ENCODE data around the gene AIRE. TPM values are rescaled to one million over a fixed set of nuclear protein-coding genes. Genes with fewer than 3 reads are reported as not detected.

The AIRE gene
- total and polyA plus RNA-seq, 2 of the 13 experiments (the other 11 are each of a cell fraction or from before 2014, with no cell fraction given) = not detected

GRCh38 chr21:44330698-44331097 lies 45.0 kb downstream of the AIRE start:
- DNase-seq (ENCODE audit: low spot score) (no peak), FAIRE-seq (no peak), ATAC-seq (no peak)
- Histone ChIP-seq H3K4me1 (ENCODE audit: insufficient read depth, low read length) (no peaks in the 10 kb centered on the region), H2AFZ (ENCODE audit: low read length) (no peak overlapping the region), H3K27me3 (ENCODE audit: control insufficient read depth in 1 of 2, insufficient read depth in 2 of 2, low read length in 2 of 2) (no peaks in the 10 kb centered on the region), H4K20me1 (ENCODE audit: insufficient read depth, low read length) (no peaks in the 10 kb centered on the region), H3K9me3 (ENCODE audit: low read length) (no peaks in the 10 kb centered on the region), H3K27ac (ENCODE audit: extremely low read length, insufficient read depth, low read length) (no peak overlapping the region), H3K36me3 (replicated peaks in 1 of 2; ENCODE audit: control insufficient read depth in 1 of 2, insufficient read depth in 2 of 2, low read length in 2 of 2) (peaks cover 6 to 12% of the 10 kb centered on the region in 2 experiments; a peak in 1 of 5 replicates), H3K4me3 (replicated peaks in 1 of 3; ENCODE audit: insufficient read depth in 1 of 3, low read depth in 2 of 3, low read length in 3 of 3) (no peak overlapping the region), H3K9ac (ENCODE audit: insufficient read depth, low read depth, low read length) (no peak overlapping the region), H3K4me2 (ENCODE audit: low read depth, low read length) (no peak overlapping the region), H3K79me2 (ENCODE audit: insufficient read depth, low read length) (no peaks in the 10 kb centered on the region)
- intact Hi-C loops (cut with micrococcal nuclease; ENCODE audit: unreplicated experiment) (no loop called here), in situ Hi-C loops (cut with HindIII; ENCODE audit: extremely low pct_ligation_motif_present, low pct_unique_long_range_greater_than_20kb) (no loop called here)
- BruUV-seq (replicated peaks) = no TSS peak
- 96% methylated on average over 12 of the region's 18 CpGs for WGBS (ENCODE audit: low lambda C conversion rate)
- TF ChIP-seq ATRX (CRISPR knock-in tag; IDR thresholded peaks at IDR 0.05; ENCODE audit: borderline replicate concordance) = no peak
- TF ChIP-seq FOXO4 (CRISPR knock-in tag; conservative IDR thresholded peaks at IDR 0.05) = 0 out of 2 replicates have a peak, but pooled peaks have one; percentile 40
- peak; percentile 3 for TF ChIP-seq AGO2 (optimal IDR thresholded peaks at IDR 0.05; ENCODE audit: low read depth, low read length)
- 0 out of 2 replicates have a peak, but pooled peaks have one; percentile 5 for TF ChIP-seq POLR2G (IDR thresholded peaks at IDR 0.05; ENCODE audit: low read depth, low read length)
- no peak for TF ChIP-seq PHF20 (CRISPR knock-in tag; IDR thresholded peaks at IDR 0.05)
- TF ChIP-seq DNMT1 (CRISPR knock-in tag; IDR thresholded peaks at IDR 0.05) = no peak
- no peak for TF ChIP-seq CEBPG (CRISPR knock-in tag; IDR thresholded peaks at IDR 0.05)
- TF ChIP-seq ZNF530 (CRISPR knock-in tag; IDR thresholded peaks at IDR 0.05; ENCODE audit: low read depth) = no peak
- POLR2A ChIA-PET = no interaction called here
- CTCF ChIA-PET (ENCODE audit: low intra/inter-chr PET ratio, low total read pairs) = no interaction called here

- CTCF ChIA-PET (ENCODE audit: low intra/inter-chr PET ratio, low total read pairs) = no interaction called here
- TF ChIP-seq ZBTB14 (CRISPR knock-in tag; IDR thresholded peaks at IDR 0.05) (no peak), SSRP1 (CRISPR knock-in tag; IDR thresholded peaks at IDR 0.05) (no peak), AGO1 (IDR thresholded peaks at IDR 0.05; ENCODE audit: low read depth, low read length, poor library complexity, severe bottlenecking) (peak; percentile 86), ZBTB33 (CRISPR knock-in tag; IDR thresholded peaks at IDR 0.05) (peak; percentile 40; the same call in 1 of the 2 replicates), ZNF451 (CRISPR knock-in tag; IDR thresholded peaks at IDR 0.05) (no peak)
These were observed 45.5 kb downstream of the AIRE start for GRCh38 chr21:44331209-44331608.

More at GRCh38 chr21:44331209-44331608, 45.5 kb downstream of the AIRE start:
- H3K9me3 ChIP-seq (ENCODE audit: low read length) = no peaks in the 10 kb centered on the region
- peaks cover 7 to 13% of the 10 kb centered on the region in 2 experiments; a peak in 3 of 5 replicates for H3K36me3 ChIP-seq (replicated peaks in 1 of 2; ENCODE audit: control insufficient read depth in 1 of 2, insufficient read depth in 2 of 2, low read length in 2 of 2)
- 100% methylated on average over 2 of the region's 16 CpGs for WGBS (ENCODE audit: low lambda C conversion rate)
- no peaks in the 10 kb centered on the region for H3K4me1 ChIP-seq (ENCODE audit: insufficient read depth, low read length)
- no peak; the same call in 2 of the 3 replicates for ATAC-seq
- POLR2A ChIA-PET = no interaction called here
- H2AFZ ChIP-seq (ENCODE audit: low read length) = no peak overlapping the region
- no TSS peak for BruUV-seq (replicated peaks)
- H3K4me2 ChIP-seq (ENCODE audit: low read depth, low read length) = no peak overlapping the region
- H4K20me1 ChIP-seq (ENCODE audit: insufficient read depth, low read length) = no peaks in the 10 kb centered on the region
- in situ Hi-C loops (cut with HindIII; ENCODE audit: extremely low pct_ligation_motif_present, low pct_unique_long_range_greater_than_20kb) (no loop called here), intact Hi-C loops (cut with micrococcal nuclease; ENCODE audit: unreplicated experiment) (no loop called here)
- no peak overlapping the region for H3K9ac ChIP-seq (ENCODE audit: insufficient read depth, low read depth, low read length)
- H3K79me2 ChIP-seq (ENCODE audit: insufficient read depth, low read length) = no peaks in the 10 kb centered on the region
- no peaks in the 10 kb centered on the region for H3K27me3 ChIP-seq (ENCODE audit: control insufficient read depth in 1 of 2, insufficient read depth in 2 of 2, low read length in 2 of 2)
- H3K27ac ChIP-seq (ENCODE audit: extremely low read length, insufficient read depth, low read length) = no peak overlapping the region
- no peak for FAIRE-seq
- DNase-seq (ENCODE audit: low spot score) = no peak
- H3K4me3 ChIP-seq (replicated peaks in 1 of 3; ENCODE audit: insufficient read depth in 1 of 3, low read depth in 2 of 3, low read length in 3 of 3) = no peak overlapping the region

Data from HepG2 (cell line).